Neural progenitor cell (in vitro differentiated cells): ENCODE measurements around the gene DVL2.

ENCODE experiments used
- CTCF ChIP-seq: fragments of 200-600 bp; sonication (generic); IDR thresholded peaks from 2 replicates; pipeline ENCODE4 v1.5.1; 2017; ENCODE audit warnings: antibody characterized with exemption, mild to moderate bottlenecking
- EZH2 ChIP-seq: fragments of 200-600 bp; sonication (generic); IDR thresholded peaks from 2 replicates; pipeline ENCODE4 v1.6.1; 2017; ENCODE audit warnings: antibody characterized with exemption, mild to moderate bottlenecking, moderate library complexity

- TF ChIP-seq CTCF (no peak), EZH2 (no peak)
Observed at GRCh38 chr17:7228920-7229319, 5.4 kb downstream of the DVL2 start.
